ENCODE data around the gene LIN7C.

LIN7C gene

GRCh38 chr11:27545035-27545434 lies 38.5 kb upstream of the LIN7C start:
- DNase-seq (ENCODE audit: low read depth): no peak
- H3K4me3 ChIP-seq (ENCODE audit: low read depth, low read length): no peak overlapping the region
- no peak for TF ChIP-seq CTCF (IDR thresholded peaks at IDR 0.05; ENCODE audit: insufficient read depth, low read depth, low read length, missing control alignments)

- TF ChIP-seq CTCF (IDR thresholded peaks at IDR 0.05; ENCODE audit: insufficient read depth, low read depth, low read length, missing control alignments): no peak
- no peak overlapping the region for H3K4me3 ChIP-seq (ENCODE audit: low read depth, low read length)
- no peak for DNase-seq (ENCODE audit: low read depth)
Measured at GRCh38 chr11:27541790-27542189, 35.2 kb upstream of the LIN7C start.

- no peak for TF ChIP-seq CTCF (IDR thresholded peaks at IDR 0.05; ENCODE audit: insufficient read depth, low read depth, low read length, missing control alignments)
- no peak for DNase-seq (ENCODE audit: low read depth)
- no peak overlapping the region for H3K4me3 ChIP-seq (ENCODE audit: low read depth, low read length)
Measured at GRCh38 chr11:27540051-27540450, 33.5 kb upstream of the LIN7C start.

GRCh38 chr11:27535103-27535502 lies 28.5 kb upstream of the LIN7C start:
- no peak for DNase-seq (ENCODE audit: low read depth)
- H3K4me3 ChIP-seq (ENCODE audit: low read depth, low read length): no peak overlapping the region
- no peak for TF ChIP-seq CTCF (IDR thresholded peaks at IDR 0.05; ENCODE audit: insufficient read depth, low read depth, low read length, missing control alignments)

- no peak for TF ChIP-seq CTCF (IDR thresholded peaks at IDR 0.05; ENCODE audit: insufficient read depth, low read depth, low read length, missing control alignments)
- no peak for DNase-seq (ENCODE audit: low read depth)
- no peak overlapping the region for H3K4me3 ChIP-seq (ENCODE audit: low read depth, low read length)
Measured at GRCh38 chr11:27532652-27533325, 26.2 kb upstream of the LIN7C start.

- no peak for DNase-seq (ENCODE audit: low read depth)
- H3K4me3 ChIP-seq (ENCODE audit: low read depth, low read length): no peak overlapping the region
- no peak for TF ChIP-seq CTCF (IDR thresholded peaks at IDR 0.05; ENCODE audit: insufficient read depth, low read depth, low read length, missing control alignments)
Measured at GRCh38 chr11:27528712-27529111, 22.1 kb upstream of the LIN7C start.

- DNase-seq (ENCODE audit: low read depth): no peak
- no peak for TF ChIP-seq CTCF (IDR thresholded peaks at IDR 0.05; ENCODE audit: insufficient read depth, low read depth, low read length, missing control alignments)
- H3K4me3 ChIP-seq (ENCODE audit: low read depth, low read length): no peak overlapping the region
Measured at GRCh38 chr11:27526535-27526934, 20.0 kb upstream of the LIN7C start.

All from GM12865 (cell line).